OCI-LY1 (cell line): ENCODE data around the gene MAP7.
"Not testable (repeated sequence)": the region's sequence is repeated elsewhere in the genome, so short reads cannot be mapped to it uniquely, and the experiment has no call there.

Experiments used
- H2AFZ ChIP-seq: fragments of 200-600 bp; sonication (generic), shearing (Covaris generic); 2 replicates; pipeline ENCODE4 v1.6.0; 2014; ENCODE audit warnings: antibody characterized with exemption, mild to moderate bottlenecking, low read length
- H3F3A ChIP-seq: fragments of 200-600 bp; sonication (generic), shearing (Covaris generic); 2 replicates; pipeline ENCODE4 v1.6.0; 2014; ENCODE audit warnings: mild to moderate bottlenecking, antibody characterized with exemption, low read length, moderate library complexity; ENCODE audit not compliant: insufficient read depth
- H3K27ac ChIP-seq: fragments of 200-600 bp; sonication (generic); 2 replicates; pipeline ENCODE4 v1.5.1; 2014; ENCODE audit warnings: low read length, mixed run types, mild to moderate bottlenecking, low read depth; ENCODE audit not compliant: poor library complexity, severe bottlenecking
- H3K27me3 ChIP-seq: fragments of 200-600 bp; sonication (generic); 2 replicates; pipeline ENCODE4 v1.6.0; 2014; ENCODE audit warnings: antibody characterized with exemption, mild to moderate bottlenecking, low read length, moderate library complexity; ENCODE audit not compliant: insufficient read depth
- H3K36me3 ChIP-seq: fragments of 200-600 bp; sonication (generic); 2 replicates; pipeline ENCODE4 v1.6.1; 2014; ENCODE audit warnings: mild to moderate bottlenecking, antibody characterized with exemption, low read length, moderate library complexity, mixed read lengths; ENCODE audit not compliant: insufficient read depth
- H3K4me1 ChIP-seq: fragments of 200-600 bp; sonication (generic); 2 replicates; pipeline ENCODE4 v1.5.1; 2014; ENCODE audit warnings: mild to moderate bottlenecking, low read length, moderate library complexity; ENCODE audit not compliant: insufficient read depth, severe bottlenecking
- H3K4me2 ChIP-seq: fragments of 200-600 bp; sonication (generic), shearing (Covaris generic); 2 replicates; pipeline ENCODE4 v1.6.1; 2014; ENCODE audit warnings: low read length
- H3K4me3 ChIP-seq: fragments of 200-600 bp; sonication (generic); 2 replicates; pipeline ENCODE4 v1.5.1; 2014; ENCODE audit warnings: low read length, low read depth, mild to moderate bottlenecking, mixed read lengths; ENCODE audit not compliant: poor library complexity, severe bottlenecking
- H3K79me2 ChIP-seq: fragments of 200-600 bp; shearing (Covaris generic); 2 replicates; pipeline ENCODE4 v1.6.1; 2016; ENCODE audit warnings: mixed run types, low read length, mixed read lengths; ENCODE audit not compliant: insufficient read depth
- H3K9ac ChIP-seq: fragments of 200-600 bp; sonication (generic), shearing (Covaris generic); 2 replicates; pipeline ENCODE4 v1.6.1; 2014; ENCODE audit warnings: mild to moderate bottlenecking, low read length, mixed read lengths
- H3K9me2 ChIP-seq: fragments of 200-600 bp; sonication (generic), shearing (Covaris generic); 2 replicates; pipeline ENCODE4 v1.6.1; 2014; ENCODE audit warnings: low read depth, mild to moderate bottlenecking, low read length, mixed read lengths
- H3K9me3 ChIP-seq: fragments of 200-600 bp; shearing (Covaris generic); 2 replicates; pipeline ENCODE4 v1.6.1; 2014; ENCODE audit warnings: low read length, mixed read lengths
- H4K20me1 ChIP-seq: fragments of 200-600 bp; sonication (generic), shearing (Covaris generic); 2 replicates; pipeline ENCODE4 v1.6.0; 2016; ENCODE audit warnings: mild to moderate bottlenecking, low read length; ENCODE audit not compliant: insufficient read depth
- EZH2 ChIP-seq: fragments of 200-600 bp; sonication (generic), shearing (Covaris generic); IDR thresholded peaks from 2 replicates; pipeline ENCODE4 v1.8.0; 2017; ENCODE audit warnings: borderline replicate concordance, mixed run types, mild to moderate bottlenecking, antibody characterized with exemption, low read length, moderate library complexity, mixed read lengths
- TF ChIP-seq, protein P1 (sequence below): fragments of 200-600 bp; sonication (generic), shearing (Covaris generic); IDR thresholded peaks from 2 replicates; pipeline ENCODE4 v1.5.1; 2017; ENCODE audit warnings: mild to moderate bottlenecking, antibody characterized with exemption, low read length, moderate library complexity, mixed read lengths

The MAP7 gene

DNA sequence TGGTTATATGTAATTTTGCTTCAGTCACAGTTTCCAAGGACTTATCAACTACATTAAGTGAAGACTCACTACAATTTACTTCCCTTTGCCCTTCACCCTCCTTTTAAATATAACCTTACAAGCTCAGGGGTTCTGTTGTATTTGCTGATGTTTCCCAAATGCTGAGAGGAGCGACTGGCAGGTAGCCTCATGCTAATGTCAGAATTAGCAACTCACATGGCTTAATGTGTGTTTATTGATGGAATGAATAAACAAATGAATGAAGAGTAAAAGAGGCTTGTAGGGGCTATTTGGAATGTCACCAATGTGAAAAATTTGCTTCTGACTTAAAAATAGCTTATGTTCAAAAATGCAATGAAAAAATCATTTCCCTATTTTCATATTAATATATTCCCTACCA, 41.4 kb upstream of the MAP7 start:
- no peak overlapping the region for H3K9ac ChIP-seq
- no peak overlapping the region for H3K27ac ChIP-seq
- no peaks in the 10 kb centered on the region for H3K9me2 ChIP-seq

DNA sequence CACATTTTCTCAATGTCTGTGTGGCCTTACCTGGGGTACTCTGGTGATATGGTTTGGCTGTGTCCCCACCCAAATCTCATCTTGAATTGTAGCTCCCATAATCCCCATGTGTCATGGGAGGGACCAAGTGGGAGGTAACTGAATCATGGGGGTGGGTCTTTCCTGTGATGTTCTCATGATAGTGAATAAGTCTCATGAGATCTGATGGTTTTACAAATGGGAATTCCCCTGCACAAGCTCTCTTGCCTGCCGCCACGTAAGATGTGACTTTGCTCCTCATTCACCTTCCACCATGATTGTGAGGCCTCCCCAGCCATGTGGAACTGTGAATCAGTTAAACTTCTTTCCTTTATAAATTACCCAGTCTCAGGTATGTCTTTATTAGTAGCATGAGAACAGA, 40.6 kb upstream of the MAP7 start:
- not testable (repeated sequence) for H3K27me3 ChIP-seq, H2AFZ ChIP-seq, H3F3A ChIP-seq, H3K27ac ChIP-seq, H3K9me2 ChIP-seq, H3K4me1 ChIP-seq, H4K20me1 ChIP-seq, H3K9me3 ChIP-seq, H3K4me3 ChIP-seq, H3K9ac ChIP-seq, H3K4me2 ChIP-seq, H3K79me2 ChIP-seq
- H3K36me3 ChIP-seq, result peaks cover 37% of the 10 kb centered on the region

More for the DNA sequence above, 41.4 kb upstream of the MAP7 start:
- H4K20me1 ChIP-seq, result no peaks in the 10 kb centered on the region
- H3K27me3 ChIP-seq, result no peaks in the 10 kb centered on the region
- TF ChIP-seq, protein P1, sequence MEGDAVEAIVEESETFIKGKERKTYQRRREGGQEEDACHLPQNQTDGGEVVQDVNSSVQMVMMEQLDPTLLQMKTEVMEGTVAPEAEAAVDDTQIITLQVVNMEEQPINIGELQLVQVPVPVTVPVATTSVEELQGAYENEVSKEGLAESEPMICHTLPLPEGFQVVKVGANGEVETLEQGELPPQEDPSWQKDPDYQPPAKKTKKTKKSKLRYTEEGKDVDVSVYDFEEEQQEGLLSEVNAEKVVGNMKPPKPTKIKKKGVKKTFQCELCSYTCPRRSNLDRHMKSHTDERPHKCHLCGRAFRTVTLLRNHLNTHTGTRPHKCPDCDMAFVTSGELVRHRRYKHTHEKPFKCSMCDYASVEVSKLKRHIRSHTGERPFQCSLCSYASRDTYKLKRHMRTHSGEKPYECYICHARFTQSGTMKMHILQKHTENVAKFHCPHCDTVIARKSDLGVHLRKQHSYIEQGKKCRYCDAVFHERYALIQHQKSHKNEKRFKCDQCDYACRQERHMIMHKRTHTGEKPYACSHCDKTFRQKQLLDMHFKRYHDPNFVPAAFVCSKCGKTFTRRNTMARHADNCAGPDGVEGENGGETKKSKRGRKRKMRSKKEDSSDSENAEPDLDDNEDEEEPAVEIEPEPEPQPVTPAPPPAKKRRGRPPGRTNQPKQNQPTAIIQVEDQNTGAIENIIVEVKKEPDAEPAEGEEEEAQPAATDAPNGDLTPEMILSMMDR, result no peak
- TF ChIP-seq EZH2, result no peak
- peaks cover 5% of the 10 kb centered on the region for H3K4me1 ChIP-seq
- no peaks in the 10 kb centered on the region for H3K79me2 ChIP-seq
- no peak overlapping the region for H3K4me2 ChIP-seq
- H2AFZ ChIP-seq, result no peak overlapping the region
- H3K4me3 ChIP-seq, result no peak overlapping the region
- H3K9me3 ChIP-seq, result no peaks in the 10 kb centered on the region
- peaks cover 34% of the 10 kb centered on the region for H3K36me3 ChIP-seq
- H3F3A ChIP-seq, result no peaks in the 10 kb centered on the region

DNA sequence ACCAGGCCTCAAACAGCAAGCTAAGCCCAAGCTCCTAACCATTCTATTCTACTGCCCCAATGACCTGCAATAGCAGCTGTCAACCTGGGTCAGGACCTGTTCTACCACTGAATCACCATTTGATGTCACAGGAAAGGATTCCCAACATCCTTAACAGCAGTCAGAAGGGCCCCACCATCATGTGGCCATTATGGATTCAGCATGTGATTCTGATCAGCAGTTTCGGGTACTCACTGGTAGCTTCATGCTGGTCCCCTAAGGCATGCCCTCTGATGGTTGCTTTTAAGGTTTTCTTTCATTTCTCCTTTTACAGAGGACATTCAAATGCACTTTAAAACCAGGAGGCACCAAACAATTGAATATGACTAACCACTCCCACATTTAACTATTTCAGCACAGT, 37.3 kb upstream of the MAP7 start:
- Histone ChIP-seq H3K4me2 (no peak overlapping the region), H2AFZ (no peak overlapping the region), H3K9me2 (no peaks in the 10 kb centered on the region), H3K9me3 (no peaks in the 10 kb centered on the region), H3K4me3 (no peak overlapping the region), H4K20me1 (no peaks in the 10 kb centered on the region), H3K4me1 (no peaks in the 10 kb centered on the region), H3K36me3 (peaks cover 38% of the 10 kb centered on the region), H3K27me3 (no peaks in the 10 kb centered on the region), H3K9ac (no peak overlapping the region), H3K27ac (no peak overlapping the region), H3K79me2 (no peaks in the 10 kb centered on the region), H3F3A (no peaks in the 10 kb centered on the region)
- TF ChIP-seq EZH2, result no peak
- TF ChIP-seq, protein P1, result no peak

DNA sequence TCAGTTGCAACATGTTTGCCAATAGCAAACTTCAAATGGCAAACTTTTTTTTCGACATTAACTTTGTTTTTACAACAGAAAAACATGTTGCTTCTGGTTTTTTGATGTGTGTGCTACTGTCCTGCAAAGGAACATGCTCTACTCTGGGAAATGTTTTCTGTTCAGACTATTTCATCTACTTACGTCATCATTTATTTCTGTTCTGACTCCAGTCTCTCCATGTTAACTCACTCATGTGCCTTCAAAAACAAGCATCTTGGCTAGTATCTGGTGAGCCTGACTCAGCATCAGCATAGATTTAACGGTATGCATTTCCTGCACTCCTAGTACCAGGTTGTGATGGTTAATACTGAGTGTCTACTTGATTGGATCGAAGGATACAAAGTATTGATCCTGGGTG, 36.1 kb upstream of the MAP7 start:
- no peaks in the 10 kb centered on the region for H3K9me2 ChIP-seq
- no peak overlapping the region for H3K4me2 ChIP-seq
- no peaks in the 10 kb centered on the region for H4K20me1 ChIP-seq
- H3K9ac ChIP-seq, result no peak overlapping the region
- no peak overlapping the region for H3K4me3 ChIP-seq
- no peak overlapping the region for H3K27ac ChIP-seq
- H3K36me3 ChIP-seq, result peaks cover 26% of the 10 kb centered on the region
- H3K4me1 ChIP-seq, result no peaks in the 10 kb centered on the region
- no peaks in the 10 kb centered on the region for H3K27me3 ChIP-seq
- H2AFZ ChIP-seq, result no peak overlapping the region
- no peak for TF ChIP-seq EZH2
- TF ChIP-seq, protein P1, result no peak
- no peaks in the 10 kb centered on the region for H3K9me3 ChIP-seq
- H3F3A ChIP-seq, result no peaks in the 10 kb centered on the region
- no peaks in the 10 kb centered on the region for H3K79me2 ChIP-seq

DNA sequence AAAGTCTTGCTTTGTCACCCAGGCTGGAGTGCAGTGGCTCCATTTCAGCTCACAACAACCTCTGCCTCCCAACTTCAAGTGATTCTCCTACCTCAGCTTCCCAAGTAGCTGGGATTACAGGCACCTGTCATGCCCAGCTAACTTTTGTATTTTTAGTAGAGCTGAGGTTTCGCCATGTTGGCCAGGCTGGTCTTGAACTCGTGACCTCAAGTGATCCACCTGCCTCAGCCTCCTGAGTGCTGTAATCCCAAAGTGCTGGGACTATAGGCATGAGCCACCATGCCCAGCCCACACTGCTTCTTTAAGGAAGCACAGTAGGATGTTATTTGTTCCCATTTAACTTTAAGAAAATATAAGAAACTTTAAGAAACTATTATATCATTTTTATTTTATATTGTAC, 35.3 kb upstream of the MAP7 start:
- not testable (repeated sequence) for H3K4me1 ChIP-seq, H3K9ac ChIP-seq, H3K4me3 ChIP-seq, H3K9me2 ChIP-seq, H3K27ac ChIP-seq, H2AFZ ChIP-seq, H4K20me1 ChIP-seq, H3K9me3 ChIP-seq, H3F3A ChIP-seq, H3K4me2 ChIP-seq, H3K27me3 ChIP-seq, H3K79me2 ChIP-seq
- peaks cover 23% of the 10 kb centered on the region for H3K36me3 ChIP-seq

DNA sequence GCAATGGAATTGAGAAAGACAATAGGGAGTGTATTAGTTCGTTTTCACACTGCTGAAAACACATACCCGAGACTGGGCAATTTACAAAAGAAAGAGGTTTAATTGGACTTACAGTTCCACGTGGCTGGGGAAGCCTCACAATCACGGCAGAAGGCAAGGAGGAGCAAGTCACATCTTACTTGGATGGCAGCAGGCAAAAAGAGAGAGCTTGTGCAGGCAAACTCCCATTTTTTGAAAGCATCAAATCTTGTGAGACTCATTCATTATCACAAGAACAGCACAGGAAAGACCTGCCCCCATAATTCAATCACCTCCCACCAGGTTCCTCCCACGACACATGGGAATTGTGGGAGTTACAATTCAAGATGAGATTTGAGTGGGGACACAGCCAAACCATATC, 34.1 kb upstream of the MAP7 start:
- H3K9me3 ChIP-seq, H3K4me2 ChIP-seq, H3K27ac ChIP-seq, H3K9me2 ChIP-seq, H4K20me1 ChIP-seq, H3K4me1 ChIP-seq, H3F3A ChIP-seq, H3K79me2 ChIP-seq, H3K4me3 ChIP-seq, H3K27me3 ChIP-seq, H2AFZ ChIP-seq, H3K9ac ChIP-seq: not testable (repeated sequence)
- H3K36me3 ChIP-seq, result peaks cover 25% of the 10 kb centered on the region; the same call in 1 of the 2 replicates
